Mucosa of stomach (tissue), 1 donor: ENCODE measurements around the gene TLCD2.
"Not testable (repeated sequence)": the region's sequence is repeated elsewhere in the genome, so short reads cannot be mapped to it uniquely, and the experiment has no call there.

Experiments used
- H3K27me3 ChIP-seq: one replicate; pipeline ENCODE4 v1.7.0; 2013; ENCODE audit warnings: mild to moderate bottlenecking, low read length; ENCODE audit not compliant: control insufficient read depth, insufficient read depth
- H3K36me3 ChIP-seq: one replicate; pipeline ENCODE4 v1.7.0; 2013; ENCODE audit warnings: low read length; ENCODE audit not compliant: control insufficient read depth, insufficient read depth
- H3K4me1 ChIP-seq: one replicate; pipeline ENCODE4 v1.7.0; 2013; ENCODE audit warnings: mild to moderate bottlenecking, low read length; ENCODE audit not compliant: control insufficient read depth, insufficient read depth
- H3K4me3 ChIP-seq: one replicate; pipeline ENCODE4 v1.7.0; 2013; ENCODE audit warnings: low read length
- H3K9ac ChIP-seq: one replicate; pipeline ENCODE4 v1.7.0; 2013; ENCODE audit warnings: mild to moderate bottlenecking, low read length, moderate library complexity
- H3K9me3 ChIP-seq: one replicate; pipeline ENCODE4 v1.7.0; 2013; ENCODE audit warnings: mild to moderate bottlenecking, low read length, moderate library complexity; ENCODE audit not compliant: control insufficient read depth
- donor health status: Pancreatic carcinoma.

TLCD2 gene

DNA sequence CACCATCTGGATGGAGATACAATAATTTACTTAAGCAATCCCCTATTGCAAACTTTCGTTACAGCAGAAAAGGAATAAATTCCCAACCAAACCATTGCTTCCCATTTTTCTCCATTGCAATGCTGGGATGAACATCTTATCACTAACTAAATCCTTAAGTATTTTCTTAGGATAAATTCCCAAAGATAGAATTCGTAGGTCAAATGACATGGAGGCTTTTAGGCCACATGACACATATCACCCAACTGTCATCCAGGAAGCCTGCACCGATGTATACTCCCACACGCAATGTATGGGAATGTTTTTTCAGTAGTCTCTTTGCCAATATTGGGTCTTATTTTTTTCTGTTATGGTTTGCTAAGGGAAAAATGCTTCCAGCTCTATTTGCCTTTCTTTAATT lies 1.6 kb upstream of the TLCD2 start:
- Histone ChIP-seq H3K36me3 (peaks cover 16% of the 10 kb centered on the region), H3K9me3 (no peaks in the 10 kb centered on the region), H3K9ac (no peak overlapping the region), H3K4me1 (peaks cover 48% of the 10 kb centered on the region), H3K4me3 (no peak overlapping the region), H3K27me3 (no peaks in the 10 kb centered on the region)

DNA sequence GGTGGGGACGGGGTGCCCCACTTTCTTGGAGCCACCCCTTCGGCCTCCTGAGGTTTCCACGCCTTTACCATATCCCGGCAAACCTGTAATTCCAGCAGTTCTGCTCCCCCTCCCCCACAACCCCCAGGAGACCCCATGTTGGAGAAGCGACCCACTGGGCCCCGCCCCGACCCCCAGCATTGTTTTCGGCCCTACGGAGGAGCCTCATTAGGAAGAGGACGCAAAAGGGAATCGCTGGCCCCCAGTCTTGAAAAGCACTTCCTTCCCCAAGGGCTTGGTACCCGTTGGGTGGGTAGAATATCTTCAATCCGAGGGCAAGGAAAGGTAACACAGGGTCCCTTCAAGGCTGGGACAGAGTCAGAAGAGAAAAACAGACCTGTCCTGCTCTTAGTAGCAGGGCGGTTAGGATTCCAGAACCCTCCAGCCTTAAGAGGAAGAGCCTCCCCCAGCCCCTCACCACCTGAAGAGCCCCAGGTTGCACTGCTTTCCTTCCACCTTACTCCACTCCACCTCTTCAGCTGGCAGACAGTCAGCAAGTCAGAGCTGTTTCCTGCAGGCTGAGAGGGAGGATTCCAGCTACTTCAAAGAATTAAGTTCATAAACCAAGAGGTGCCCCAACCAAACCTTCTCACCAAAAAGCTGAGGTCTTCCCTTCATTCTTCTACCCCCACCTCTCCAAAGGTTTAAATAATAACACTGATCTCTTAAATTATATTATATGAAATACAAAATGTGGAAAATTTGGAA lies 803 bp upstream of the TLCD2 start:
- Histone ChIP-seq H3K27me3 (no peaks in the 10 kb centered on the region), H3K9me3 (no peaks in the 10 kb centered on the region), H3K9ac (peak overlapping the region; percentile 81), H3K4me1 (peaks cover 48% of the 10 kb centered on the region), H3K4me3 (peak overlapping the region; percentile 29), H3K36me3 (peaks cover 16% of the 10 kb centered on the region)

DNA sequence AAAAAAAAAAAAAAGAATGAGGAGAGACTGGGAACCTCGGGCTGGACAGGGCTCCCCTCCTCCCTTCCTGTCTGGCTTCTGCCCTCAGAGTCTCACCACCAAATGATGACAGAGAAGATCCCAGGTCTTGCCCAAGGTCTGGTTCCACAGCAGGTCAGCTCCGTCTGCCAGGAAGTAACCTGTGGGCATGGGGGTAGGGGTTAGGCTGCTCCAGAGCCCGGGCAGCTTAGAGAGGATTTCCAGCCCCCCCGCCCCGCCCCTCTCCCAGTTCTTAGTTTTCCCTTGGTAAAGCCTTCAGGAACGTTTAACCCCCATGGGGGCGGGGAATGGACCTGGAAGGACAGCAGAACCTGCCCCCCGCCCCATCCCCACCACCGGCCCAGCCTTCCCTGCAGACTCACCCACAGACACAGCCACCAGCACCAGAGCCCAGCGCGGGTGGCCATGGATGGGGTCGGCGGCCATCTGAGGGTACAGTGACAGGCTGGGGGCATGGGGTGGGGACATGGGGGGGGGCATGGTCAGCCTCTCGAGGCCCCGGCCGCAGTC lies 700 bp downstream of the TLCD2 start:
- H3K9ac ChIP-seq = peak overlapping the region; percentile 81
- no peaks in the 10 kb centered on the region for H3K9me3 ChIP-seq
- no peaks in the 10 kb centered on the region for H3K27me3 ChIP-seq
- peaks cover 44% of the 10 kb centered on the region for H3K4me1 ChIP-seq
- no peak overlapping the region for H3K4me3 ChIP-seq
- peaks cover 16% of the 10 kb centered on the region for H3K36me3 ChIP-seq

DNA sequence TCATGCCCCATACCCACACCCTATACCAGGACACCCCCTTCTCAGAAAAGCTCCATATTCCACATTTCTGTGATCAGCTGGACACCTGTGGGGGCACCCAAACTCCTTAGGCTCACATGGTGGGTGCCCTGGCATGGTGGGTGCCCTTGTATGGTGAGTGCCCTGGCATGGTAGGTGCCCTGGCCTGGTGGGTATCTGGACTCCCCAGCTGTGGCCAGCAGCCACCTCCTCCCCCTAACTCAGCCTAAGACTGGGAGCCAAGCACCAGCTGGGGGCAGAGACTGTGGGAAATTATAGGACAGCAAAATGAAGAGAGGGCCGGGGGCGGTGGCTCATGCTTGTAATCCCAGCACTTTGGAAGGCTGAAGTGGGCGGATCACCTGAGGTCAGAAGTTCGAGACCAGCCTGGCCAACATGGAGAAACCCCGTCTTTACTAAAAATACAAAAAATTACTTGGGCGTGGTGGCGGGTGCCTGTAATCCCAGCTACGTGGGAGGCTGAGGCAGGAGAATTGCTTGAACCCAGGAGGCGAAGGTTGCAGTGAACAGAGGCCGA lies 1.3 kb downstream of the TLCD2 start:
- H3K9me3 ChIP-seq, H3K27me3 ChIP-seq, H3K4me3 ChIP-seq: not testable (repeated sequence)
- peak overlapping the region; percentile 81 for H3K9ac ChIP-seq
- H3K36me3 ChIP-seq = peaks cover 16% of the 10 kb centered on the region
- peaks cover 38% of the 10 kb centered on the region for H3K4me1 ChIP-seq

DNA sequence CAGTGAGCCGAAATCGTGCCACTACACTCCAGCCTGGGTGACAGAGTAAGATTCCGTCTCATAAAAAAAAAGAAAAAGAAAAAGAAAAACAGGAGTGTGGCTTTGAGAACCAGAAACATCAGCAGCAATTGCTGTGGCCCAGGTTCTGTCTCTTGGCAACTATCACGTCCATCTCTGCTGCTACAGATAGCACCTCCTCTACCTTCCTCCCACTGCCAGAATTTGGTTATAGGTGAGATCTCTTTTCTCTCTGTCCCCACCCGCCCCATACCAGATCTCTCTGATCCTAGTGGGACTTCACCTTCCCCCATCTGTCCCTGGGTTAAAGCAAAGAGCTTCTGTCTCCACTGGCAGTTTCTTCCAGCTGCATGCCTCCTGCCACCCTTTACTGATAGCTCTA lies 3.1 kb downstream of the TLCD2 start:
- H3K4me1 ChIP-seq = peaks cover 20% of the 10 kb centered on the region
- H3K27me3 ChIP-seq = no peaks in the 10 kb centered on the region
- H3K9me3 ChIP-seq = no peaks in the 10 kb centered on the region
- peaks cover 4% of the 10 kb centered on the region for H3K36me3 ChIP-seq
- H3K9ac ChIP-seq = no peak overlapping the region
- no peak overlapping the region for H3K4me3 ChIP-seq

DNA sequence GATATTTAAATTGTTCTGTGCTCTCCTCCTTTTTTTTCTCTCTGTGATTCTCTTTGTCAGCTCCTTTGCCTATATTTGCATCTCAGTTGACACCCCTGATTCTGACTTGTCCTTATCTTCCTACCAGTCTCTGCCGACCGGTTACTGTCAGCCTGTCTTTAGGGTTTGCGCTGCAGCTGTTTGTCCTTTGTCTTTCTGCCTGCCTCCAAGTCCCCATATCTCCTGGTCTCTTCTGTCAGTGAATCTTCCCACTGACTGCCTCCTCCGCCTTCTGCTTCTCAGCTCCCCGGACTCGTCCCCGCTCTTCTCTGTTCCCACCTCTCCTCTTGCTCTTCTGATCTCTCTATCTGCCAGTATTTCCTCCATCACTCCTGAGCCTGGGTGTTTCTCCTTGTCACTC lies 5.2 kb downstream of the TLCD2 start:
- H3K27me3 ChIP-seq = no peaks in the 10 kb centered on the region
- no peak overlapping the region for H3K9ac ChIP-seq
- H3K4me3 ChIP-seq = no peak overlapping the region
- H3K36me3 ChIP-seq = no peaks in the 10 kb centered on the region
- no peaks in the 10 kb centered on the region for H3K9me3 ChIP-seq
- H3K4me1 ChIP-seq = peaks cover 4% of the 10 kb centered on the region

DNA sequence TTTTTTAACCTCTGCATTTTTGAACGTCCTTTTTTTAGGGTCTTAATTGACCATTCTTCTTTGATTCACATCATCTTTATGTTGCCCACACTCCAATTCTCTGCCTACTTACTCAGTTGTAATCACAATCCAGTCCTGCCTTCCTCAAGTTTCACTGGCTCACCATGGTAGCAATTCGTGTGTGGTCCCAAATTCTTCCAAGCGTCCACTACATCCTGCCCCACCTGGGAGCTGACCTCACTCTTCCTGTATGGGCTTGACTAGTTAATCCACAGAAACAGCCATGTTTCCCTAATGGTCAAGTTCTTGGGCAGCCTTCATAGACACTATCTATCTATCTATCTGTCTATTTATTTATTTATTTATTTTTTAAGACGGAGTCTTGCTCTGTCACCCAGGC lies 7.1 kb downstream of the TLCD2 start:
- H3K4me3 ChIP-seq = no peak overlapping the region
- no peaks in the 10 kb centered on the region for H3K27me3 ChIP-seq
- H3K4me1 ChIP-seq = no peaks in the 10 kb centered on the region
- no peaks in the 10 kb centered on the region for H3K36me3 ChIP-seq
- no peak overlapping the region for H3K9ac ChIP-seq
- H3K9me3 ChIP-seq = no peaks in the 10 kb centered on the region

DNA sequence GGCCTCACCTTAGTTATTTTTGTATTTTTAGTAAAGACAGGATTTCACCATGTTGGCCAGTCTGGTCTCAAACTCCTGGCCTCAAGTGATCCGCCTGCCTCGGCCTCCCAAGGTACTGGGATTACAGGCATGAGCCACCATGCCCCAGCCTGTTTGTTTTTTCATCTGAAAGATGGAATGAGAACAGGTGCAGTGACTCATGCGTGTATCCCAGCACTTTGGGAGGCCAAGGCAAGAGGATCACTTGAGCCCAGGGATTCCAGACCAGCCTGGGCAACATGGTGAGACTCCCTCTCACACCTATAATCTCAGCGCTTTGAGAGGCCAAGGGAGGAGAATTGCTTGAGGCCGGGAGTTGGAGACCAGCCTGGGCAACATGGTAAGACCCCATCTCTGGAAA lies 10.3 kb downstream of the TLCD2 start:
- H3K9ac ChIP-seq, H3K9me3 ChIP-seq, H3K4me1 ChIP-seq, H3K36me3 ChIP-seq, H3K27me3 ChIP-seq, H3K4me3 ChIP-seq: not testable (repeated sequence)

DNA sequence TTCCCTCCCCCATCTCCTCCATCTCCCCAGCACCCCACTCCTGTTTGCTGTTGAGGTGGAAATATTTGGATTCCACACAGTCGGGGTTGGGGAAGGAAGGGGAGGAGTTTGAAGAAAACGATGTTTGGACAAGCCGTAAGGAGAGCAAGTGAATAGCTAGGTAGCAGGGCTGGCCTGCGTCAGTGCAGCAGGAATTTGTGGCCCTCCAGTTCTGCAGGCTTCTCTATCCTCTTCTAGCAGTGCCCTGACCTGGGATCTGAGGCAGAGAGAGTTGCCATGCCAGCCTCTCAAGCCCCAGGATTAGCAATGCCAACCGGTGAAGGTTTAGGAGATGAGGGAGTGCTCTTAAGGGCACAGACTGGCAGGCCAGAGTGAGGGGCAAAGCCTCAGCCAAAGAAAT lies 12.5 kb downstream of the TLCD2 start:
- Histone ChIP-seq H3K9ac (no peak overlapping the region), H3K9me3 (no peaks in the 10 kb centered on the region), H3K4me3 (no peak overlapping the region), H3K4me1 (no peaks in the 10 kb centered on the region), H3K27me3 (no peaks in the 10 kb centered on the region), H3K36me3 (no peaks in the 10 kb centered on the region)

DNA sequence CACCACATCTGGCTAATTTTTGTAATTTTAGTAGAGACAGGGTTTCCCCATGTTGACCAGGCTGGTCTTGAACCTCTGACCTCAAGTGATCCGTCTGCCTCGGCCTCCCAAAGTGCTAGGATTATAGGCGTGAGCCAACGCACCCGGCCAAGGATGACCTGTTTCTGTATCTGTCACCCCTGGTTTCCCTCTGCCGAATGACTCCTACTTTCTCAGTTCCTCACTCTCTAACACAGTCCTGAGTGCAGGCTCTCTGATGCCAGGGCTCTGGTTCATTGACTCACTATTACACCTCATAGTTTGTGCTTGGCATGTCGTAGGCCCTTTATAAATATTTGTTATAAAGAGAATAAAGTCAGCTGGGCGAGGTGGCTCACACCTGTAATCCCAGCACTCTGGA lies 14.8 kb downstream of the TLCD2 start:
- H3K27me3 ChIP-seq = no peaks in the 10 kb centered on the region
- no peaks in the 10 kb centered on the region for H3K36me3 ChIP-seq
- H3K9me3 ChIP-seq = no peaks in the 10 kb centered on the region
- H3K4me1 ChIP-seq = no peaks in the 10 kb centered on the region
- no peak overlapping the region for H3K9ac ChIP-seq
- H3K4me3 ChIP-seq = no peak overlapping the region

DNA sequence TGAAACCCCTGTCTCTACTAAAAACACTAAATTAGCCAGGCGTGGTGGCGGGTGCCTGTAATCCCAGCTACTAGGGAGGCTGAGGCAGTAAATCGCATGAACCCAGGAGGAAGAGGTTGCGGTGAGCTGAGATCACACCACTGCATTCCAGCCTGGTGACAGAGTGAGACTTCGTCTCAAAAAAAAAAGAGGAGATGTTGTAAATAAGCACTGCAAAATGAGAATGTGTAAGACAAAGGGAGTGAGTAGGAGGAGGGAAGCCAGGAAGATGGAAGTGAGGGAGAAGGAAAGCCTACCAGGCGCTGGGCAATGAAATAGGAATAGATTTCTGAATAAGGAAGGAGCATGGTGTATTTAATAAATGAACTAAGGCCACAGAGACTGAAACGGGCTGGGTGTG lies 16.8 kb downstream of the TLCD2 start:
- Histone ChIP-seq H3K9ac (no peak overlapping the region), H3K36me3 (no peaks in the 10 kb centered on the region), H3K27me3 (no peaks in the 10 kb centered on the region), H3K4me3 (no peak overlapping the region), H3K9me3 (no peaks in the 10 kb centered on the region), H3K4me1 (no peaks in the 10 kb centered on the region)

DNA sequence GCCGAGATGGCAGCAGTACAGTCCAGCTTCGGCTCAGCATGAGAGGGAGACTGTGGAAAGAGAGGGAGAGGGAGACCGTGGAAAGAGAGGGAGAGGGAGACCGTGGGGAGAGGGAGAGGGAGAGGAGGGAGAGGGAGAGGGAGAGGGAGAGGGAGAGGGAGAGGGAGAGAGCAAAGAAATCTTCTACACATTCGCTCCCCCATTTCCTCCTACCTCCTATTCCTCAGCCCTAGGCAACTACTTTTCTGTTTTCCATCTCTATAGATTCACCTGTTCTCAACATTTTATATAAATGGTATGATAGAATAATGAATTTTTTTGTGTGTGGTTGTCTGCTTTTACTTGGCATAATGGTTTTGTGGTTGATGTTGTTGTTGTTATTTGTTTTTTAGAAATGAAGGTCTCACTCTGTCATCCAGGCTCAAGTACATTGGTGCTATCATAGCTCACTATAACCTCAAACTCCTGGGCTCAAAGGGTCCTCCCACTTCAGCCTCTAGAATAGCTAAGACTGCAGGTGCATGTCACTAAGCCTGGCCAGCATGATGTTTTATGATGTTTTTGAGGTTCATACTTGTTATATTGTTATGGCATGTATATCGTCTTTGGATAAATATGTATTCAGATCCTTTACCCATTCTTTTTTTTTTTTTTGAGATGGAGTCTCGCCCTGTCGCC lies 19.5 kb downstream of the TLCD2 start:
- H3K9me3 ChIP-seq = no peaks in the 10 kb centered on the region
- H3K27me3 ChIP-seq = no peaks in the 10 kb centered on the region
- no peak overlapping the region for H3K9ac ChIP-seq
- H3K4me3 ChIP-seq = no peak overlapping the region
- no peaks in the 10 kb centered on the region for H3K36me3 ChIP-seq
- no peaks in the 10 kb centered on the region for H3K4me1 ChIP-seq
